GM19099 (cell line): ENCODE measurements around the gene RAB8A.

Source experiments
- POLR2A ChIP-seq: IDR thresholded peaks from 3 replicates; pipeline ENCODE4 v1.6.1; 2011; ENCODE audit warnings: low read depth; ENCODE audit not compliant: insufficient read length; ENCODE audit errors: extremely low read depth

The RAB8A gene

DNA sequence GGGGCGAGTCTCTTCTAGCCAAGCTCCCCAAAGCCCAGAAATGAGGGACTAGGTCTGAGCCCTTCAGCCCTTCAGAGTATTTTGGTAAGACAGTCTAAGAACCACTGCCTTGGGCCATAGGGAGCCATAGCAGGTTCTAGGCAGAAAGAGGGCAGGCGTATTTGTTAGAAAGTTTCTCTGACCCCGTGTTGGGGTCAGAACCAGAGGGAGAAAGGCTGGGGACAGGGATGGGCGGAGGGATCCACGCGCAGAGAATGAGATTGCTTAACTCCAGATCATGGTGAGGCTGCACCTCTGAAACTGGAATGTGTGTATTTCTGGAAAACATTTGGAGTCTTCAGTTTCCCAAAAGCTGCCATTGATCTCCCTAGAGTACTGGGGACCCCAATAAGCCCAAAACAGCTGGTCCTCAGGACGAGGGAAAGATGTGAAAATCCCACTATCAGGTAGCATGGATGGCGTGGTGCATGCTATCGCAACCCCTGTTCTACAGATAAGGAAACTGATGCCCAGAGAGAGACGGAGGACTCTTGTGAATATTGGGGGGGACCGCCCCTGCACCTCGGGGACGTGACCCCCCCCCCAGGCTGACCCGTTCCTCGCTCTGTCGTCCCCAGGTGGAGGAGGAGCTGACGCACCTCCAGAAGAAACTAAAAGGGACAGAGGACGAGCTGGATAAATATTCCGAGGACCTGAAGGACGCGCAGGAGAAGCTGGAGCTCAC, 36.1 kb upstream of the RAB8A start:
- TF ChIP-seq POLR2A, result no peak

DNA sequence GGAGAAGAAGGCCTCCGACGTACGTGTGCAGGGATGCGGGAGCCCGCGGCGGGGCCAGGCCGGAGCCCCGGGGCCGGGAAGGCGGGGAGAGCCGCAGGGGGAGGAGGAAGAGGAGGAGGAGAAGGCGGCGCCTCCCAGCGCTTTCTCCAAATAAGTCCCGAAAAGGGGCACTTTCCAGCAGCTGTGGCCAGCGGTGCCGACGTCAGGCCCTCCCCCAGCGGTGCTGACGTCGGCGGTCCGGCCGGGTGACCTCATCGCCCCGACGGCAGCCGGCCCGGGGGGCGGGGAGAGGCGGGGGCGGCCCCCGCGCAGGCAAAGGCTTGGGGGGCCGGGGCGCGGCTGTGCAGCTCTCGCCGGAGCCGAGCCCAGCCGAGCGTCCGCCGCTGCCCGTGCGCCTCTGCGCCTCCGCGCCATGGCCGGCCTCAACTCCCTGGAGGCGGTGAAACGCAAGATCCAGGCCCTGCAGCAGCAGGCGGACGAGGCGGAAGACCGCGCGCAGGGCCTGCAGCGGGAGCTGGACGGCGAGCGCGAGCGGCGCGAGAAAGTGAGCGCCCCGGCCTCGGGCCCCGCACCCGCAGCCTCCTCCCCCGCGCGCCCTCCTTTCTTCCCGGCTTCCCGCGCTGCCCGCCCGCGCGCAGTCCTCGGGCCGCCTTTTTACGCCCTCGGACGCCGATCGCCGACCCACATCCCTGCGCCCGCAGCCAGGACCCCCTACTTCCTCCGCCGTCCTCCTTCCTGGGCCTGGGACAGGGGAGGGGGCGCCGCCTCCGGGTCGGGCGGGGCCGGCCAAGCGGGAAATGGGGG, 35.3 kb upstream of the RAB8A start, which contains the start of gene TPM4:
TPM4 (plus strand) TSS at position 342 of the 804 bp plus-strand sequence; CDS start at position 413, 71 bp downstream.
- TF ChIP-seq POLR2A, result peak; percentile 92

GRCh38 chr19:16076958-16077611, 34.6 kb upstream of the RAB8A start:
- no peak for TF ChIP-seq POLR2A

DNA sequence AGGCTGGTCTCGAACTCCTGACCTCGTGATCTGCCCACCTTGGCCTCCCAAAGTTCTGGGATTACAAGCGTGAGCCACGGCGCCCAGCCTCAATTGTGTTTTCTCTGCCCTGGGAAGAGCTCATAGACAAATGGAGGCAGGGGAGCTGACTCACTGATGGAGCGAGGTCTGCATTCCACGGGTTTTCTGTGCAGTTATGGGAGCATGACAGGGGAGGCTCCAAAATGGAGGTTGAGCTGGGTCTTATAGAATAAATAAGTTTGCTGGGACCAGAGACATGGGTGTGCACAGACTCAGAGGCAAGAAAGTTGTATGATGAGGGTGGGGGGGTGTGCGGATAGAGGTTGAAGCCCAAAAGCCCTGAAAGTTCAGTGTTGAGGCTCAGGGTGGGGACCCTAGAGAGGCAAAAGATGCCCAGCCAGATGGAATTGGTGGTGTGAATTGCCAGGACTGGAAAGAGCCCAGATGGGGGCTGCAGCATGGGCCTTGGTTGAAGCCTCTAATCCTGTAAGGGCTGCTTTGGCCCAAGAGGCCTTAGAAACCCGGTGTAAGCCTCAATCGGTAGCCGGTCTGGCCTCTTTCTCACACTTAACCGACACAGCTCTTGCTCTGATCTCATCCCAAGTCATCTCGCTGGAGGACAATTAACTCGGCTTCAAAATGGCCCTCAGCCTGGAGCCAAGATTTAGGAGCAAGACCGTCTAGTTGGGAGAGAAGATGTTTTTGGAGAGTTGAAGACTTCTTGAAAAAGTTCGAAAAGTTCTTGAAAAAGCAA, 33.5 kb upstream of the RAB8A start:
- TF ChIP-seq POLR2A, result peak; percentile 32

DNA sequence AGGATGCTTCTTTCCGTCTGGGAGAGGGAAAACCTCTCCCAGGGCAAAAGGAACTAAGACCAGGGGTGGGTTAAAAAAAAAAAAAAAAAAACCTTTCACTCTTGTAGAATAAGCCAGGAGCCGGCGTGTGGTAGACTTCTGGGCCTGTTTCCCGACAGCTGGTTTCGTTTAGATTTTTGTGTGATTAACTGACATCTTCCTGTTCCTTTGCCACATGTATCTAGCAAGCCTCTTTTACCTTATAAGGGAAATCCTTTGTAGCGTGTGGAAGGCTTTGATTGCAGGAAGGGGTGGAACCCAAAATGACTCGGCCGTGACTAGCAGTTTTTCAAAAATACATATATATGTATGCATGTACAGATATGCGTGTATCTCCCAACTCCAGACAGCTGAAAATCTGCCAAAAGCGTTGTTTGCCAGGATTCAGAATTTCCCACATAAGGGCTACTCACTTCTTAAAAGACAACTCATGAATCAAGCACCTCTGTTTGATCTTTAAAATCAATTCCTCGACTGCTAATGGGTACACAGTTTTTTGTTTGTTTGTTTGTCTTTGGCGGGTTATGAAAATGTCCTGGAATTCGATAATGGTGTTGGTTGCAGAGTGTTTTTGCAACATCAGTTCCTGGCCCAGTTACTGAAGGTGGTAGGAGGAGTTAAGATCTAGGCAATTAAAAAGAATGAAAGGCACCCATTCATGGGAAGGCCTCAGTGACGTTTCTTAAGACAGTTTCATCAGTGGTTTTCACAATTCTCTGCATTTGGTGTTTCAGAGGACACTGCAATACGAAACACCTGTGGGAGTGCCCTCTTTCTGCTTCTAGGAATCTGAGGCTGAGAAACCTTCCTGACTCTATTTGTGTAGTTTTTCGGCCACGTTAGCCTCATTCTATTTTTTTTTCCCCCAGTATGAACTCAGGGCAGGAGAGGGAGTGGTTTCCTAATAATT, 32.7 kb upstream of the RAB8A start:
- TF ChIP-seq POLR2A, result peak; percentile 43

DNA sequence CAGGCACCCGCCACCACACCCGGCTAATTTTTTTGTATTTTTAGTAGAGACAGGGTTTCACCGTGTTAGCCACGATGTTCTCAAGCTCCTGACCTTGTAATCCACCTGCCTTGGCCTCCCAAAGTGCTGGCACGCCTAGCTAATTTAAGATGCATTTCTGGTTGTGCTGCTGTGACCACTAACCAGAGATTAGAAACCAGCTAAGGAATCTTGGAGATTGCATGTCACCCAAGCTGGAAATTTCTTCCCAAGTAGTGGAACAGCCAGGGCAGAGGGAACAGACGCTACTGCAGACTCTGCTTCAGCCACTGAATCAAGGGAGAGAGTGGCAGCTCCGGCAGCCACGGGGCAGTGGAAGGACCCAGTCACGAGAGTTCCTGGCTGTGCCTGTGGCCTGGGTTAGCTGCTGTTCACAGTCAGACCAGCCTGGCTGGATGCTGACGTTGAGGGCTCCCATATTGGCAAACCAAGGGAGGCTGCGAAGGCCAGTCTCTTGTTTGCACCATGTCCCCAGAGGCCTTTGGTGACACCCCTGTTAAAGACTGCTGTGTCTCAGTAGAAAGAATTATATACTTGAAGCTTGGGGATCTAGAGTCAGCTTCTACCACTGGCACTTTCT, 27.5 kb upstream of the RAB8A start:
- no peak for TF ChIP-seq POLR2A

DNA sequence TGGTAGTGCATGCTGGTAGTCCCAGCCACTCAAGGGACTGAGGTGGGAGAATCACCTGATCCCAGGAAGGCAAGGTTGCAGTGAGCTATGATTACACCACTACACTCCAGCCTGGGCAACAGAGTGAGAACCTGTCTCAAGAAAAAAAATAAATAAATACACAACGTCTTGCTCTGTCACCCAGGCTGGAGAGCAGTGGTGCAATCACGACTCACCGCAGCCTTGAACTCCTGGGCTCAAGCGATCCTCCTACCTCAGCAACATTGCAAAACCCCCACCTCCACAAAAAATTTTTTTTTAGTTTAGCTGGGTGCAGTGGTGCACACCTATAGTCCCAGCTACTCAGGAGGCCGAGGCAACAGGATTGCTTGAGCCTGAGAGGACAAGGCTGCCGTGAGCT, 26.6 kb upstream of the RAB8A start:
- no peak for TF ChIP-seq POLR2A

DNA sequence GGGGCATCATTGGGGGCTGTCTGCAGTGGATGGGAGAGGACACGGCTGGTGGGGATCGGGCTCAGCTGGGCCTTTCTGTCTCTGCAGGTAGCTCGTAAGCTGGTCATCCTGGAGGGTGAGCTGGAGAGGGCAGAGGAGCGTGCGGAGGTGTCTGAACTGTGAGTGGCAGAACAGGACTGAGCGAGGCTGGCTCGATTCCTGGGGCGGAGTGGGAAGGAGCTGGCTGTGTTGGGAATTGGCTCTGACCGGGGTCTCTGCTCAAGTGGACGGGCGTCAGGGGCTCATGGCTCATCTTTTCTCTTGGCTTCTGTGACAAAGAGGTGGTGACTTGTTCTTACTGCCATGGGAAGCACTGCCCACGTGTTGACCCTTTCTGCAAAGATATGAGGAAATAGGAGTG, 23.7 kb upstream of the RAB8A start:
- TF ChIP-seq POLR2A, result no peak

GRCh38 chr19:16088351-16089009, 23.2 kb upstream of the RAB8A start:
- no peak for TF ChIP-seq POLR2A

DNA sequence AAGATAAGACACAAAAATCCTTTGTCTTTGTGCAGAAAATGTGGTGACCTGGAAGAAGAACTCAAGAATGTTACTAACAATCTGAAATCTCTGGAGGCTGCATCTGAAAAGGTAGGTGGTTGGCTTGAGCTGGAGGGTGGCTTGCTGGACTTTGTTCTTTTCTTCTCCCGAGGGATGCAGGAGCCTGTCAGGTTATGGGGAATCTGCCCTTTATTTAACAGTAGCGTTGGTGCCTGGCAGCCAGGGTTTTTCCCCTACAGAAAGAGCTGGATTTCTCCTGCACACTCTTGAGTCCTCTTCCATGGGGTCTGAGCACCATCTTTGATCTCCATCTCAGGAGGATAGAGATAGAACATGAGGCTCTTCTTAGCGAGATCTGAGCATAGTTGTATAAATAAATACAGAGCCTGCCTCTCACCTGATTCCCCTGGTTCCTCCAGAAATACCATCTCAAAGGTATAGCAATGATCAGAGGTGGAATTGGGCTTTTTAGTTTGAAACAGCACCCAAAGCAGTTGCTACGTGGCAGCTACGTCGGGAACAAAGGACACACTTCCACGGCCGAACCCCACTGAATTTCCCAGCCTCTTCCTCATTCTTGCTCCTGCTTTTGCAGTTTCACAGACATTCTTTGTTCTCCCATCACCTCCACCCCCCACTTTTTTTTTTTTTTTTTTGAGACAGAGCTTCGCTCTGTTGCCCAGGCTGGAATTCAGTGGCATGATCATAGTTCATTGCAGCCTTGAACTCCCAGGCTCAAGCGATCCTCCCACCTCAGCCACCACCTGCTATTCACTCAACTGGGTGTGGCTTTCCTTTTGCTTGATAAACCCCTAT, 22.5 kb upstream of the RAB8A start:
- TF ChIP-seq POLR2A, result no peak

DNA sequence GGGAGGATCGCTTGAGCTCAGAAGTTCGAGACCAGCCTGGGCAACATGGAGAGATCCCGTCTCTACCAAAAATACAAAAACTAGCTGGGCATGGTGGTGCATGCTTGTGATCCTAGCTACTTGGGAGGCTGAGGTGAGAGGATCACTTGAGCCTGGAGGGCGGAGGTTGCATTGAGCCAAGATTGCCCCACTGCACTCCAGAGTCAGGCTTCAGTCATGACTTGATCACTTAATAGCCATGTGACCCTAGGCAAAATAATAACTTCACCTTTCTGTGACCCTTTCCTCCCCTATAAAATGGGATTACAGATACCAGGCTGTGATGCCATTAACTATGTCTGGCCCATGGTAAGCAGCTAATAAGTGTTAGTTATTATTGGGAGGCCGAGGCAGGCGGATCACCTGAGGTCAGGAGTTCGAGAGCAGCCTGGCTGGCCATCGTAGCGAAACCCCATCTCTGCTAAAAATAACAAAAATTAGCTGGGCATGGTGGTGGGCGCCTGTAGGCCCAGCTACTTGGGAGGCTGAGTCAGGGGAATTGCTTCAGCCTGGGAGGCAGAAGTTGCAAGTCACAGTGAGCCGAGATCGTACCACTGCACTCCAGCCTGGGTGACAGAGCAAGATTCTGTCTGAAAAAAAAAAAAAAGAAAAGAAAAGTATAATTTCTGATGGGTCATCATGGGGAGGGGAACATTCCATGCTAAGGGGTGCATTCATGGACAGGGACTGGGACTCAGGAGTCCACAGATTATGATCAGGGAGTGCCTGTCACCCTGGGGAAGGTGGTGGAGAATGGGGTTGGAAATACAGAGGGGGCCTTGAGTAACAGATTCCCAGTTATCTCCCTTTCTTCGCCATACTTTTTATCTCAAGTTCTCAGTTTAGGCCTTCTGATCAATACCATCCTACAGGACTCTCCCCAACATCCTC, 19.9 kb upstream of the RAB8A start:
- TF ChIP-seq POLR2A, result no peak

GRCh38 chr19:16094360-16095070, 17.2 kb upstream of the RAB8A start:
- no peak for TF ChIP-seq POLR2A
